HCT116 (cell line): Measurements from ENCODE around the gene SNX13. TPM values are rescaled to one million over a fixed set of nuclear protein-coding genes. Genes with fewer than 3 reads are reported as not detected.

Experiments used
- ATAC-seq: fragments of 200-7000 bp; cut with Tn5 transposase; 2 replicates; pipeline ENCODE4 v1.9.1; 2020; ENCODE audit warnings: mild to moderate bottlenecking, moderate library complexity
- BruUV-seq: library from RNA; stranded (reverse); fragments of 400-500 nt; replicated peaks from 2 replicates; lab custom pipeline; 2021; lab: Mats Ljungman, UMichigan
- CTCF ChIA-PET: fragments of 300-600 bp; sonication (Branson Sonifier 250); formaldehyde crosslinking; loops from one replicate; lab custom pipeline; 2021; ENCODE audit warnings: antibody characterized with exemption; lab: Charles Lee
- POLR2A ChIA-PET: fragments of 300-600, 350-600 bp; sonication (Branson Sonifier 250); formaldehyde crosslinking; loops from one replicate; lab custom pipeline; 2021; ENCODE audit warnings: antibody characterized with exemption; lab: Charles Lee
- RAD21 ChIA-PET, 2 experiments: fragments of 300-600 bp; sonication (Branson Sonifier 250); formaldehyde crosslinking; loops; one replicate each; lab custom pipeline; 2023; ENCODE audit warnings: low total read pairs in 2 of 2; ENCODE audit not compliant: uncharacterized antibody in 2 of 2, unreplicated experiment in 2 of 2, low non-redundant PET in 1 of 2; lab: Charles Lee
- DNase-seq: peaks from one replicate; pipeline ENCODE4 v3.0.0-alpha.2; 2010; ENCODE audit warnings: low read depth, low spot score
- H2AFZ ChIP-seq: fragments of 200-600 bp; shearing (Covaris generic), sonication (generic); 2 replicates; pipeline ENCODE4 v1.6.1; 2017; ENCODE audit warnings: low read depth, mixed run types, mixed read lengths, antibody characterized with exemption, low read length; ENCODE audit not compliant: poor library complexity, severe bottlenecking
- H3K27ac ChIP-seq: 2 replicates; pipeline ENCODE4 v1.5.1; 2012; ENCODE audit warnings: low read depth, low read length
- H3K27me3 ChIP-seq: fragments of 200-600 bp; sonication (generic); 2 replicates; pipeline ENCODE4 v1.6.1; 2016; ENCODE audit warnings: mixed run types, low read length, mixed read lengths; ENCODE audit not compliant: insufficient read depth
- H3K36me3 ChIP-seq, 2 experiments: fragments of 200-500 bp in 1 of 2; fragments of 200-600 bp in 1 of 2; sonication (Bioruptor generic) in 1 of 2; sonication (generic) in 1 of 2; 2 replicates each; pipeline versions ENCODE4 v1.5.1 to v1.6.1; 2014 to 2016; ENCODE audit warnings: low read length in 2 of 2, inconsistent platforms in 1 of 2, mixed read lengths in 1 of 2, mixed run types in 1 of 2; ENCODE audit not compliant: insufficient read depth in 2 of 2, control insufficient read depth in 1 of 2
- H3K4me1 ChIP-seq, 2 experiments: fragments of 200-600 bp in 1 of 2; sonication (generic) in 1 of 2; 2 replicates each; pipeline versions ENCODE4 v1.5.1 to v1.6.1; 2012 to 2017; ENCODE audit warnings: low read length in 2 of 2, inconsistent platforms in 1 of 2, mild to moderate bottlenecking in 1 of 2, mixed read lengths in 1 of 2, mixed run types in 1 of 2, moderate library complexity in 1 of 2; ENCODE audit not compliant: insufficient read depth in 2 of 2, control insufficient read depth in 1 of 2
- H3K4me2 ChIP-seq: fragments of 200-600 bp; sonication (generic); 2 replicates; pipeline ENCODE4 v1.6.1; 2017; ENCODE audit warnings: mixed run types, low read length, mixed read lengths
- H3K4me3 ChIP-seq, 2 experiments: fragments of 200-600 bp in 1 of 2; sonication (generic) in 1 of 2; replicated peaks in 1 of 2; 2 replicates each; pipeline ENCODE4 v1.5.1; 2011 to 2016; ENCODE audit warnings: low read length in 2 of 2, control low read depth in 1 of 2, low read depth in 1 of 2, mild to moderate bottlenecking in 1 of 2, mixed read lengths in 1 of 2, mixed run types in 1 of 2
- H3K79me2 ChIP-seq: fragments of 200-600 bp; sonication (generic); 2 replicates; pipeline ENCODE4 v1.6.1; 2017; ENCODE audit warnings: mild to moderate bottlenecking, mixed run types, low read length, moderate library complexity, mixed read lengths; ENCODE audit not compliant: insufficient read depth
- H3K9ac ChIP-seq: fragments of 200-600 bp; sonication (generic); 2 replicates; pipeline ENCODE4 v1.6.1; 2016; ENCODE audit warnings: low read length, mixed read lengths
- H3K9me2 ChIP-seq: fragments of 200-600 bp; sonication (generic), shearing (Covaris generic); 2 replicates; pipeline ENCODE4 v1.6.1; 2017; ENCODE audit warnings: mixed run types, mild to moderate bottlenecking, moderate library complexity; ENCODE audit not compliant: insufficient read depth
- H3K9me3 ChIP-seq, 2 experiments: fragments of 200-500 bp in 1 of 2; fragments of 200-600 bp in 1 of 2; sonication (Bioruptor generic) in 1 of 2; sonication (generic) in 1 of 2; 2 replicates each; pipeline ENCODE4 v1.6.1; 2014 to 2017; ENCODE audit warnings: low read length in 2 of 2, mixed read lengths in 2 of 2, inconsistent platforms in 1 of 2, low read depth in 1 of 2, mild to moderate bottlenecking in 1 of 2, mixed run types in 1 of 2, moderate library complexity in 1 of 2; ENCODE audit not compliant: control insufficient read depth in 1 of 2, insufficient read depth in 1 of 2
- H4K20me1 ChIP-seq: fragments of 200-600 bp; sonication (generic), shearing (Covaris generic); 2 replicates; pipeline ENCODE4 v1.6.1; 2017; ENCODE audit warnings: mixed run types, mild to moderate bottlenecking, moderate library complexity; ENCODE audit not compliant: insufficient read depth
- ATF3 ChIP-seq: IDR thresholded peaks from 2 replicates; pipeline ENCODE4 v1.6.1; 2012
- CBX3 ChIP-seq: IDR thresholded peaks from 2 replicates; pipeline ENCODE4 v1.6.1; 2012; ENCODE audit warnings: low read depth
- CEBPB ChIP-seq: IDR thresholded peaks from 2 replicates; pipeline ENCODE4 v1.6.1; 2012; ENCODE audit warnings: low read depth
- EGR1 ChIP-seq: IDR thresholded peaks from 2 replicates; pipeline ENCODE4 v1.6.1; 2012; ENCODE audit warnings: low read depth
- ELF1 ChIP-seq: IDR thresholded peaks from 2 replicates; pipeline ENCODE4 v1.6.1; 2012; ENCODE audit warnings: low read depth, borderline replicate concordance
- EZH2 ChIP-seq: fragments of 200-600 bp; sonication (generic); IDR thresholded peaks from 2 replicates; pipeline ENCODE4 v1.6.1; 2017; ENCODE audit warnings: antibody characterized with exemption, mixed run types
- FOSL1 ChIP-seq: IDR thresholded peaks from 2 replicates; pipeline ENCODE4 v1.6.1; 2012; ENCODE audit warnings: low read depth
- JUND ChIP-seq: IDR thresholded peaks from 2 replicates; pipeline ENCODE4 v1.6.1; 2012
- MAX ChIP-seq: IDR thresholded peaks from 2 replicates; pipeline ENCODE4 v1.6.1; 2012
- POLR2A ChIP-seq: IDR thresholded peaks from 2 replicates; pipeline ENCODE4 v1.7.0; 2011; ENCODE audit warnings: borderline replicate concordance; ENCODE audit not compliant: insufficient read depth, insufficient read length; ENCODE audit errors: extremely low read depth
- POLR2AphosphoS5 ChIP-seq: IDR thresholded peaks from 2 replicates; pipeline ENCODE4 v1.6.1; 2011; ENCODE audit warnings: mild to moderate bottlenecking, low read depth, low read length, moderate library complexity
- RAD21 ChIP-seq: IDR thresholded peaks from 2 replicates; pipeline ENCODE4 v1.6.1; 2012; ENCODE audit warnings: low read depth, mild to moderate bottlenecking
- SP1 ChIP-seq: IDR thresholded peaks from 2 replicates; pipeline ENCODE4 v1.6.1; 2012; ENCODE audit warnings: low read depth
- SRF ChIP-seq: IDR thresholded peaks from 2 replicates; pipeline ENCODE4 v1.6.1; 2012; ENCODE audit warnings: low read depth
- YY1 ChIP-seq: IDR thresholded peaks from 2 replicates; pipeline ENCODE4 v1.6.1; 2011; ENCODE audit warnings: low read length, low read depth, moderate library complexity, mild to moderate bottlenecking; ENCODE audit not compliant: insufficient replicate concordance; ENCODE audit errors: extremely low read depth
- ZFX ChIP-seq: fragments of 450-650 bp; IDR thresholded peaks from 2 replicates; pipeline ENCODE4 v1.6.1; 2017
- ZNF274 ChIP-seq: fragments of 200-500 bp; sonication (Bioruptor generic); IDR thresholded peaks from 2 replicates; pipeline ENCODE4 v1.6.1; 2014; ENCODE audit warnings: mild to moderate bottlenecking, low read depth, low read length, inconsistent platforms
- intact Hi-C: fragments of 100-400 bp; cut with micrococcal nuclease; formaldehyde crosslinking; loops from 2 replicates; pipeline ENCODE4 v1.10.0; 2022
- total RNA-seq: library from RNA; stranded (reverse); gene quantifications from one replicate; pipeline ENCODE4 v1.2.1, GENCODE V29; 2021; ENCODE audit not compliant: unreplicated experiment

Gene SNX13
- total RNA-seq, 1 experiment from 2014 or later, result 33.4 TPM

GRCh38 chr7:17771901-17772408, 168.3 kb downstream of the SNX13 start:
- BruUV-seq, result no TSS peak
- Histone ChIP-seq H4K20me1 (no peaks in the 10 kb centered on the region), H3K4me1 (no peaks in the 10 kb centered on the region), H3K9me3 (no peaks in the 10 kb centered on the region), H3K36me3 (no peaks in the 10 kb centered on the region), H3K4me2 (no peak overlapping the region), H3K9ac (no peak overlapping the region), H3K4me3 (no peak overlapping the region), H2AFZ (no peak overlapping the region), H3K27me3 (no peaks in the 10 kb centered on the region), H3K27ac (no peak overlapping the region), H3K79me2 (no peaks in the 10 kb centered on the region), H3K9me2 (no peaks in the 10 kb centered on the region)
- TF ChIP-seq CEBPB (no peak), EZH2 (no peak), SRF (no peak), ZFX (no peak), RAD21 (no peak), SP1 (no peak), POLR2A (no peak)
- intact Hi-C loops, result no loop called here
- ChIA-PET CTCF (interaction anchor here (3.1 kb wide), 1 partner anchor 573 kb away, joined by 50 read pairs; no protein-coding TSS in a partner anchor), POLR2A (no interaction called here), RAD21 (no interaction called here)
- DNase-seq (no peak), ATAC-seq (no peak)

GRCh38 chr7:17770710-17771375, 169.5 kb downstream of the SNX13 start:
- Histone ChIP-seq H3K9ac (no peak overlapping the region), H3K4me2 (no peak overlapping the region), H3K27me3 (no peaks in the 10 kb centered on the region), H4K20me1 (no peaks in the 10 kb centered on the region), H3K4me3 (no peak overlapping the region), H2AFZ (no peak overlapping the region), H3K79me2 (no peaks in the 10 kb centered on the region), H3K9me2 (no peaks in the 10 kb centered on the region), H3K27ac (no peak overlapping the region), H3K36me3 (no peaks in the 10 kb centered on the region), H3K4me1 (no peaks in the 10 kb centered on the region), H3K9me3 (no peaks in the 10 kb centered on the region)
- ATAC-seq (no peak), DNase-seq (no peak)
- no peak for TF ChIP-seq RAD21
- no peak for TF ChIP-seq FOSL1
- no peak for TF ChIP-seq ZFX
- no peak for TF ChIP-seq CBX3
- no peak for TF ChIP-seq MAX
- no peak for TF ChIP-seq ELF1
- TF ChIP-seq CEBPB, result no peak
- TF ChIP-seq YY1, result no peak
- no peak for TF ChIP-seq ZNF274
- no peak for TF ChIP-seq JUND
- no peak for TF ChIP-seq POLR2A
- no peak for TF ChIP-seq ATF3
- no peak for TF ChIP-seq EGR1
- TF ChIP-seq POLR2AphosphoS5, result no peak
- TF ChIP-seq EZH2, result no peak
- RAD21 ChIA-PET, result interaction anchor here (1.0 to 1.4 kb wide), 5 partner anchors 64 to 581 kb away, joined by 3 to 7 read pairs (median 5); no protein-coding TSS in a partner anchor
- CTCF ChIA-PET, result interaction anchor here (0.6 to 3.1 kb wide), 27 partner anchors 10 to 1895 kb away, joined by 3 to 50 read pairs (median 5); no protein-coding TSS in a partner anchor
- no TSS peak for BruUV-seq
- POLR2A ChIA-PET, result no interaction called here
- intact Hi-C loops, result loop anchor here (1.0 kb wide), 1 partner anchor 574 kb away; no protein-coding TSS in a partner anchor
